ENCODE measurements around the gene NEDD4L.

Gene NEDD4L

GRCh38 chr18:58291131-58291530 lies 247.1 kb downstream of the NEDD4L start:
- DNase-seq (ENCODE audit: low read depth), result no peak

DNA sequence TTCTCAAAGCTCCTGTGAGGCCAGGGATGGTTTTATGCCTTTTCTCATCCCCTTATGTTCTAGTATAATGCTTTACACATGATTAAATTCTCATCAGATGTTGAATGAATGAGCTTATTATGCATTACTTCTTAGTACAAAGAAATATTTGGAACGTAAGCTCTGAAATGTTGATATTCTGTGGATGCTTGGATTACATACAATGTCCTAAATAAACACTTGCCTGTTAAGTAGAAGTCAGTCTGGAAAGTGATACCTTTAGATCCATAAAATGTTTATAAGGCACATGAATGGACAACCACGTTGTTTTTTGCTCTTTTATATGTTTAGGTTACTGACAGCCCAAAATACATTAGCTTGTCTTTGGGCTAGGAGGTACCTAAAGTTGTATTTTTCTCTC lies 248.6 kb downstream of the NEDD4L start:
- DNase-seq (ENCODE audit: low read depth), result no peak

DNA sequence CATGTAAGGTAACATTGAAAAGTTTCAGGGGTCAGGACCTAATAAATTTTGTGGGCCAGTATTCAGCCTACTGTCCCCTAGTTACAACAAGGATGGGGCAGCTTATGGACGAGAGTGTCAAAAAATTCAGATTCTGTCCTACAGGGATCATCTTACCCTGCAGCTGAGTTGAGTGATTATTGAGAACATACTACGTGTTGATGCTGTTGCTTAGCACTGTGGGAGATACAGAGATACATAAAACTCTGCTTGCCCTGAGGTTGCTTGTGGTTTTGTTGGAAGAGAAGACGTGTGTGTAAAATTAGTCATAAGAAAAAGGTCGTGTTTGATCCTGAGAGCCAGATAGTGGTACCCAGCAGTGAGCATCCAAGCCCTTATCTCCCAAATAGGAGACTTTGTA lies 253.2 kb downstream of the NEDD4L start:
- no peak for DNase-seq (ENCODE audit: low read depth)

DNA sequence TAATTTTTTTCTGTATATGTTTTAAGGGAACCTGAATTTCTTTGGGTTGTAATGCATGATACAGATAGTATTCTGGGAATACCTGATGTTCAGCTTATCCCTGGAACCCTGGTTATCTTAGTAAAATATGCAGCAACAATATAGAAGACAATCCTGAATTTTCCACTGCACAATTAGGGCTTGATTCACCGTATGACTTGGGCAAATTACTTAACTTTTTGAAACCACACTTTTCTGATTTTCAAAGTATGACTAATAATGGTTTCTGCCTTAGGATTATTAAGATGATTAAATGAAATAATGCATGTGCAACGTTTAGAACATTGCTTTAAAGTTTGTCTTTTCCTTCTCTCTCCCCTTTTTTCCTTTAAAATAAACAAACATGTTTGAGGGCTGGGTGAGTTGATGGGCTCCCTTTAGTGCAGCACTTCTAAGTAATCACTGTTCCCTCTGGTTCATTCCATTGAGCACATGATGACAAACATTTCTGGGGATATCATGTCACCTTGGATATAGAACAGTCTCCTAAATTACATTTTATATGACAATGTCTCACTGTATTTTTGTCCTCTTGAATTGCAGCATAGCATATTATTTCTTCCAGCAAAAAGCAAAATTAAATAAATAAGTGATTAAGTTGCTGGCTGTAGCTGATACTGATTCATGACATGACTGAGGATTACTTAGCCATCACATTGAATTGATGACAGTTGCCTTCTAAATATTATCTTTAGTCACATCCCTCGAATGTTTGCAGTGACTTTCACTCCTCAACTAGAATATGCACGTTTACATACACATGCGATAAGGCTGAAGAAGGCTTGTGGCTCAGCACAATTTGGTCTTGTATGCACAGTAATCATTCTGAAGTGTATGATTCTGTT lies 254.5 kb downstream of the NEDD4L start:
- DNase-seq (ENCODE audit: low read depth), result no peak

- DNase-seq (ENCODE audit: low read depth), result no peak
Observed at GRCh38 chr18:58299135-58299473, 255.1 kb downstream of the NEDD4L start.

DNA sequence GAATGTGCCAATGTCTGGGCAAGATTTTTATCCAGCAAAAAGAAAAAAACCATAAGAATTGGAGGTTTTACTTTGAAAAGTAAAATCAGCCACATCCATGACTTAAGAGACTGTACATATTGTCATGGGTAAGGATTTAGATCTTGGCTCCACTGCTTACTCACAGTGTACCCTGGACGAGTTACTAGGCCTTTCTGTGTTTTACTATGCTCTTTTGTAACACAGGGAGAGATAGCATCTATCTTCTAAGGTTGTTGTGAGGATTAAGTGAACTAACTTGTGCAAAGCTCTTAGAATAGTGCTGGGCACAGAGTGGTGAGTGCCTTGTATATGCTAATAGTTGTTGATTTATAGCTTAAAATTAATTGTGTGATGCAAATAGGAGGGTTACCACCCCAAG lies 255.9 kb downstream of the NEDD4L start:
- no peak for DNase-seq (ENCODE audit: low read depth)

GRCh38 chr18:58300867-58301266 lies 256.8 kb downstream of the NEDD4L start:
- no peak for DNase-seq (ENCODE audit: low read depth)

- DNase-seq (ENCODE audit: low read depth), result no peak
Observed at GRCh38 chr18:58302811-58303210, 258.8 kb downstream of the NEDD4L start.

DNA sequence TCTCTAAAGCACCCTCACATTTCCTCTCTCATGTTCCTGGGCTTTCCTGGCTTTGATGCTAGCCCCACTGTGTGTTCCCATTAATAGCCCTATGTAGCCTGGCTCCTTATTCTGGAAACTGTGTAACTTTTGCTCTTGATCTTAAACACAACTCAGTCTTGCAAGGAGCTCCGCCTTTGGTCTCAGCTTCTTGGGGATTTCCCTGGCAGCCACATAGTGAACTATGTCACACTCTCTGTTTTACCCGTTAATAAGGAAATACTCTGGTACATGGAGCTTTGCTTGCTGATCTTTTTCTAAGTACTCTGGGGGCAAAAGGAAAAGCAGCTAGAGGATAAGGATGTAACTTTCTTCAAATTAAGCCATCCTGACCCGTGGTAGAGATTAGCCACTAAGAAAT lies 259.3 kb downstream of the NEDD4L start:
- DNase-seq (ENCODE audit: low read depth), result no peak

GRCh38 chr18:58305792-58306191 lies 261.8 kb downstream of the NEDD4L start:
- no peak for DNase-seq (ENCODE audit: low read depth)

- no peak for DNase-seq (ENCODE audit: low read depth)
Observed at GRCh38 chr18:58307441-58307840, 263.4 kb downstream of the NEDD4L start.

GRCh38 chr18:58308463-58308862 lies 264.4 kb downstream of the NEDD4L start:
- no peak for DNase-seq (ENCODE audit: low read depth)

GRCh38 chr18:58309099-58309498 lies 265.1 kb downstream of the NEDD4L start:
- no peak for DNase-seq (ENCODE audit: low read depth)

- no peak for DNase-seq (ENCODE audit: low read depth)
Observed at GRCh38 chr18:58309610-58310239, 265.7 kb downstream of the NEDD4L start.

DNA sequence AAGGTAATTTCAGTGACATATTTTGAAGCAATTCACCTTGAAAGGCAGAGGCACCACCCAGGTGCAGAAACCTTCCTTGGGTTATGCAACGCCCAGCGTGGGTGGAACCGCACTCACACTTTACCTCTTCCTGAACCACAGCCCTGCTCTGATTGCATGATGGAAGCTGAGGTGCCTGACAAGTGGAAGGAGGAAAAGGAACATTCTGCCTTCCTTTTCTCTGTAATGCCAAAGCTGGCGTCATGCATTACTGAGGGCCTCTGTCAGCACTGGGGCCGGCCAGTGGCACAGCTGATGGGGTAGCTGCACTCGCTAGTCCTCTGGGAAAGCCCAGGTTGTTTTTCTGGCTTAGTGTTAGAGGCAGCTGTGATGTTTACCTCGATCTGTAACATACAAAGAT lies 266.5 kb downstream of the NEDD4L start:
- DNase-seq (ENCODE audit: low read depth), result peak; percentile 23

- DNase-seq (ENCODE audit: low read depth), result no peak
Observed at GRCh38 chr18:58311390-58311789, 267.4 kb downstream of the NEDD4L start.

GRCh38 chr18:58313491-58314032 lies 269.5 kb downstream of the NEDD4L start:
- DNase-seq (ENCODE audit: low read depth), result no peak

GRCh38 chr18:58314284-58314683 lies 270.3 kb downstream of the NEDD4L start:
- no peak for DNase-seq (ENCODE audit: low read depth)

DNA sequence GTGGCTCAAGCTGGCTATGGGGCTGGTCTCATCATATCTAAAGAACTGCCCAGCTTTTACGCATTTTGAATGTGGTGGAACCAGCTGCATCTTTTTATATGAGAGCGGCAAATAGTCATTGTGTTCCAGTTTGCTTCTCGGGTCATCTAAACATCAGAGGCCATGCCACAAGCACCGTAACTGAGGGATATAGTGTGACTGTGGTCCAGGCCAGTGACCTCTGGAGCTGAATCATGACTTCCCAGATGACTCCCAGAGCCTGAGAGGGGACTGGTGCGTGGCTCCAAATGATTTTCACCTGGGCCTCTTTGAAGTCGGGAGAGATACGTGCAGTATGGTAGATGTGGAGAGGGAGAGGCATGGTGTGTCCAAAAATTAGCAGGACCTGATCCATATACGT lies 271.0 kb downstream of the NEDD4L start:
- no peak for DNase-seq (ENCODE audit: low read depth)

DNA sequence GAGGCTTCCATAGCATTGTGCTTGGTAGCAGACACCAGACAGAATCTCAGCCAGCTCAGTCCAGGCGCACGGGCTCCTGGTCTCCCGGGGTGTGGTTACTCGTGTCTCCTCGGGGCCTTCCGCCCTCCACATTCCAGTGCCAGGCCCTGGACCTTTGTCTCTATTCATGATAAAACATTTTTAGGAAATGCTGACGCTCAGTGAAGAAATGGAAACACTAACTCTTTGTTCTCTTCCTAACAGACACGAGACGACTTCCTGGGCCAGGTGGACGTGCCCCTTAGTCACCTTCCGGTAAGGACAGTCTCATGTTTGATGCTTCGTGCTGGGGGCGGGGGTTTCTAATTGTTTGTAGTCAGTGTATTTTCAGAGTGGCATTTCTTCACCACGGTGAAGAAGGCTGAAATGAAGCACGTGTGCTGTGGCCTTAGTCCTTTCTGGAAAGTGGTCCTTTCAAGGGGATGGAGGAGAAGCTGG lies 271.8 kb downstream of the NEDD4L start:
- no peak for DNase-seq (ENCODE audit: low read depth)

DNA sequence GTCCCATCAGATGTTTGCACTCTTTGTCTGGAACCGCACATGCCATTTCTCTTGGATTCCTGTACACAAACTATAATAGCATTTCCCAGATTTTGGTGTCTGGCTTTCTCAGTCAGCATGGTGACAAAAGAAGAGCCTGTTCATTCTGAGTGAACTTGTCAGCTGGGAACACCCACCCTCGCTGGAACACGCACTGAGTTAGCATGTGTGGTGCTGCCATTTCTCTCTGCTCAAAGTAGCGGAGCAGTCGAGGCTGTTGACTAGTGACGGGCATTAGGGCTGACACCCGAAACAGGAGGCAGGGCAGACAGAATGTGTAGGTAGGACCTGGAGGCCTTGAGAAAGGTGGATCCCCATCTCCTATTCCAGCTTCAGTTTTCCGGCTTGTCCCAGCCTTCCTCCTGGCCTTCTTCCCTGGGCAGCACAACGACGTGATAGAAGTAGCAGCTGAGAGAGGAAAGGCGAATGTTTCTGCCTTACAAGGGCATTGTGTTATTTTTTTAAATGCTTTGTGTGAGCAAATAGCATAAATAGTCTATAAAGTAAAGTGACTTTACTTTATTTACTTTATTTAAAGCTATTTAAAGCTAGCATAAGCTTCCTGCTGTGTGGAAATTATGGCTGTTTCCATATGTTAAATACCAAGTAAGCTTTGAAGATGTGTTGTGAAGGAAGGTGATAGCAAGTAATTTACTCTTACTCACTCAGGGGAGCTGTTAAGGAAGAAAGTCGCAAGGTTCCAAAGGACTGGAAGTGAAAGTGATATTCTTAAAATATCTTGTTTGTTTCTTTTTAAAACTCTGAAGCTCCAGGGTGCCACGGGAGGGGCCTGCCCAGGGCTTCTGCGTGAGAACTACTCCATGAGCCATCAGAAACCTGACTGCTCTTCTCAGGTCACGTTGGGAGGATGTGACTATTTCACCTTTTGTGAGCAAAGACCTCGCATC lies 272.6 kb downstream of the NEDD4L start:
- no peak for DNase-seq (ENCODE audit: low read depth)

DNA sequence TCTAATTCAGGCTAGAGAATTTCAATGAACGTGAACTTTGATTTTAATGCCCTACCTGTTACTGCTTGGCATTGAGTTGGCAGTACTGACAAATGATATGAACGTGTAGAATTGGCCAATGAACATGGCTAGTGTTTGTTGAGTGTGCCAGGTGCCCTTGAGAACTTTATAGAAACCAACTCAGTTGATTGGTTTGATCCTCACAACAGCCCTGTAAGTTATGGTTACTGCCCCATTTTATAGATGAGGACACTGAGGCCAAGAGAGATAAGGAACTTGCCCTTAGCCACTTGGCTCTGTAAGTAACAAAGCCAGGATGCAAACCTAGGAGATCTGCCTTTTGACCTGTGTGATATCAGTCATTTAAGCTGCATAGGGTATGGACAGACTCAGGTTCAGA lies 275.7 kb downstream of the NEDD4L start:
- DNase-seq (ENCODE audit: low read depth), result no peak
